OCI-M1 (cell line): ENCODE data around the gene CTU1.
"Not testable (repeated sequence)": the region's sequence is repeated elsewhere in the genome, so short reads cannot be mapped to it uniquely, and the experiment has no call there.

Source experiments
- DNase-seq: peaks from one replicate; lab custom pipeline; 2025; lab: John Stamatoyannopoulos, UW

CTU1 gene

GRCh38 chr19:51108066-51108804 lies at the start of gene CTU1:
CTU1 (minus strand) TSS chr19:51108409; CDS start chr19:51104569, 3,840 bp downstream.
- DNase-seq = peak; percentile 100

- no peak for DNase-seq
These were observed 49.1 kb upstream of the CTU1 start for GRCh38 chr19:51157265-51157664.

- DNase-seq = no peak
These were observed 48.5 kb upstream of the CTU1 start for GRCh38 chr19:51156710-51157109.

DNA sequence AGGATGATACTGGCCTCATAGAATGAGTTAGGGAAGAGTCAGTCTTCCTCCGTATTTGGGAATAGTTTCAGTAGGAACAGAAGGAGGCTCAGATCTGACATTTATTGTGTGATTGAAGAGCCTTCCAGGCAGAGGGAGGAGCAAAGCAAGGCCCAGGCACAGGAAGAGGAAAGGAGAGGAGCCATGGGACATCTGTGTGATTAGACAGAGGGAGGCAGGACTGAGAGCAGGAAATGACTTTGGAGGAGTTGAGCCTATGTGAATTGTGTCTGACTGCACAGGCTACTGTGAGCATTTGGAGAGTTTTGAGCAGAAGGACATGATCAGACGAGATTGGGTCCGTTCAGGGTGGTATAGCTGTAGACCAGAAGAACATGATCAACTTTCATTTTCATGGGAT lies 42.4 kb upstream of the CTU1 start:
- no peak for DNase-seq

- peak; percentile 34 for DNase-seq
These were observed 40.4 kb upstream of the CTU1 start for GRCh38 chr19:51148580-51148979.

DNA sequence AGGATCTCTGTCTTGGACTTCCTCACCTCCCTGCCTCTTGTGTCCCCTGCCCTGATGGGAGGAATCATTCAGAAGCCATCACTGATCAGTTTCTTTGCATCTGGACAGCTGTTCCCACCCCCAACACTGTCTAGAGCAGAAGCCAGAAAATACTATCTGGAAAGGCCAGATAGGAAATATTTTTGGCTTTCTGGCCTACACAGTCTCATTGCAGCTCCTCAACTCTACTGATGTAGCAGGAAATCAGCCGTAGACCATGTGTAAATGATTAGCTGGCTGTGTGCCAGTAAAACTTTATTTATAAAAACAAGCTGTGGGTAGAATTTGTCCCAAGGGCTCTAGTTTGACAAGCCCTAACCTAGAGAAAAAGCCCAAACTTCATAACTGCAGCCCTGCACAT lies 39.5 kb upstream of the CTU1 start:
- DNase-seq = peak; percentile 65

DNA sequence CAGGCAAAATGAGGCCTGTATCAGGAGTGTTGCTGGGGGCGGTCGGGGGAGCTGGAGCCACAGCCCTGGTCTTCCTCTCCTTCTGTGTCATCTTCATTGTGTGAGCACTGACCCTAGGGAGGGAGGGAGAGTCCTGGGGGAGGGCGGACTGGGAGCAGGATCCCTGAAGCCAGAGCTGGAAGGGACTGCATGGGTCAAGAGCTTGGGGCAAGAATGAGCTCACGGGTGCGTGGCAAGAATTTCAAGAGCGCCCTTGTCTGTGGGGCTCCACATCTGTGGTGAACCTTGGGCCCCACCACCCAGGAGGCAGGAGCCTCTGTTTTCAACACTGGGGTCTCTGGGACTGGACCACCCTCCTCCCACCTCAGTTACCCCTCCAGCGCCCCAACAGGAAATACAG lies 38.5 kb upstream of the CTU1 start:
- no peak for DNase-seq

- no peak for DNase-seq
These were observed 37.8 kb upstream of the CTU1 start for GRCh38 chr19:51145916-51146493.

GRCh38 chr19:51144482-51145045 lies 36.4 kb upstream of the CTU1 start:
- DNase-seq = no peak

- DNase-seq = no peak
These were observed 35.3 kb upstream of the CTU1 start for GRCh38 chr19:51143486-51143885.

GRCh38 chr19:51142809-51143475 lies 34.7 kb upstream of the CTU1 start:
- not testable (repeated sequence) for DNase-seq

GRCh38 chr19:51142119-51142518 lies 33.9 kb upstream of the CTU1 start, which contains the start of gene SIGLEC7:
SIGLEC7 (plus strand) TSS chr19:51142301; CDS start chr19:51142370, 69 bp downstream.
- DNase-seq = no peak

- DNase-seq = no peak
These were observed 33.0 kb upstream of the CTU1 start for GRCh38 chr19:51141181-51141580.

DNA sequence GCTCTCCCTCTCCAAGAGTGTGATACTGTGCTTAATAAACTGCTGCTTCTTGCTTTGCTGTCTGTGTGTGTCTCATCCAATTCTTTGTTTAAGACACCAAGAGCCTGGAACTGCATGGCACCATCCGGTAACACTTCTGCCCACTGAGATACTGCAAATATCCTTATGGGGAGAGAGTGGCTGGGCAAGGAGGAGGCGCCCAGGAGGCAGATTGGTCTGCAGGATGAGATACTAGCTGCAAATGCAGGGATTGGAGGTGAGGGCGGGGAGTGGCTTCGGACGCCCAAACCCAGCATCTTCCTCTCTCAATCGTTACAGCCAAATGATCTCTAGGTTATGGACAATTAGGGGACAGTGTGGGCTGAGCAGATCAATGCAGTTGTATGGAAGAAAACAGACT lies 32.2 kb upstream of the CTU1 start:
- no peak for DNase-seq

DNA sequence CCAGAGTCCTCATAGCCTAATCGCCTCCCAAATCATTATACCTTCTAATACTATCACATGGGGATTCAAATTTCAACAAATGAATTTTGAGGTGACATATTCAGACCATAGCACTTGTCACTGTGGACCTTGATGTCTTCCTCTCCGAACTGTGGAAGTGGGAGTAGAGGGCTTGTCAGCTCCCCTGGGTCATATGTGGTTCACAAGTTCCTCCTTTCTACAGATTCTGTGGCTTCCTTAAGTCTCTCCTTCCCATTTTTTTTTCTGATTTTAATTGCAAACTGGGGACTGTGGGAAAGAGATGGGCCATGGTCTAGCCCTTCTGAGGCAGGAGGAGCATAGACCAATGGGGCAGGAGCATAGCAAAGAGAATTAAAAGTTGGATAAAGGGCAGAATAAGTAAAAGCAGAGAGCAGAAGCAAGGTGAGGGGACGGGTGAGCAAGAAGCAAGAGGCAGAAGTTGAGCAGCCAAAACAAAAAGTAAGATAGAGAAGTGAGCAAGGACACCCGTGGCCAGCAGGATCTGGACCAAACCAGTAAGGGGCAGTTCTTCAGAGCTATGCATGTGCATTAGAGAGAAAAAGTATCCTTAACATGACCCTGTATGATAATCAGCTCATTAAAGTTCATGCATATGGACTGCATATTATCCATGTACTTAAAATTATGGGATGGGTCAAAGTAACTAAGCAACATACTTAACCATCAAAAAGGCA lies 31.2 kb upstream of the CTU1 start:
- DNase-seq = peak; percentile 82

- peak; percentile 78 for DNase-seq
These were observed 30.4 kb upstream of the CTU1 start for GRCh38 chr19:51138549-51138979.

- no peak for DNase-seq
These were observed 29.7 kb upstream of the CTU1 start for GRCh38 chr19:51137792-51138425.

DNA sequence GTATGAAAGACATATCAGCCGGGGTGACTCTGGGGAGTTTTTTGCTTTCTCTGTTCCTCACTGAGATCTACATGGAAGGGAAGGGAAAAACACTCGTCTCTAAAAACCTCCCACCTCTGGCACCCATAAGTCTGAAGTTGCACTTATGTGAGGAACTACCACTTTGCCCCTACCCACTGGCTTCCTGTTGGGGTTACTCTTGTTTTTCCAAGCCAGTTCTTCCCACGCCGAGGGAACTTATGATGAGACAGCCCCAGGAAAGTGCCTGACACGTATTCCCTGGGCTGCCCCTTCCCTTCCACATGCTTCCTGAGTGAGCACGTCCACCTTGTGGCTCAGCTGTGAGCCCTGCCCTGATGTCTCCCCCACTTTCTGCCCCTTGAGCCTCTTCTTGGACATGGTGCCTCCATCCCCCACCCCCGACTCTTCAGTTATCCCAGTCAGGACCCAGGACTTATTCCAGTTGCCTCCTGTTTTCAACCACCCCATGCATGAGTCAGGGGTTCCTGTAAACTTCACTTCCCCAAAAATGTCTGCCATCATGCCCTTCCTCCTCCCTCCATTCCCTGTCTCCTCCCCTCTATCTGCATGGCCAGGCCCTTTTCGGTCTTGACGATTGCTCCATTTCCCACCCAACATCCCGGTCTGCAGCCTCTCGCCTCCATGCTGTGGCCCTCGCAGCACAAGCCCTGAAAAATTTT lies 28.8 kb upstream of the CTU1 start:
- peak; percentile 43 for DNase-seq

DNA sequence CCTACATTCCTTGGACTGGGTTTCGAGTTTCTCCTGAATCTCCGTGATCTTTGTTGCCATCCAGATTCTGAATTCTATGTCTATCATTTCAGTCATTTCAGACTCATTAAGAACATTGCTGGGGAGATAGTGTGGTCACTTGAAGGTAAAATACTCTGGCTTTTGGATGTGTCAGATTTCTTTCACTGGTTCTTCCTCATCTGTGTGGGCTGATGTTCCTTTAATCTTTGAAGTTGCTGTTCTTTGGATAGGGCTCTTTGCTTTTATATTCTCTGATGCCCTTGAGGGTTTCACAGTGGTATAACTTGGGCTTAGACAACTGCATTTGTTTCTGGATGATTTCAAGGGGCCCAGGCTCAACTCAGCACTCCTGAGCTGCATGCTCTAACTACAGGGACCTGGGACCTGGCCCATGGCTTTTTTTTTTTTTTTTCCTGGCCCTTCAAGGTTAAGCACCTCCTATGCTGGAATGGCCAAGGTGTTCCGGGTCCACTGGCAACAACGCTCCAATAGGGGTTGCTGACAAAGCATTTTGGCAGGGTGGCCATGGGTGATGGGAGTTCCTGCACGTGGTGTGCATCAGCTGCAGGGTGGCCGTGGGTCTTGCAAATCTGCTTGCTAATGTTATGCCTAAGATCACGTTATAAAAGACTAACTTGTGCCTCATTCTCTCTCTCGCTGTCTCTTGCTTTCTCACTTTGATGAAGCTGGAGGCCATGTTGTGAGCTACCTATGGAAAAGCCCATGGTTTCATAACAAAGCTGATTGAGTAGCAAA lies 28.0 kb upstream of the CTU1 start:
- no peak for DNase-seq

- DNase-seq = no peak
These were observed 26.8 kb upstream of the CTU1 start for GRCh38 chr19:51135004-51135403.
